HG03342 (cell line): ENCODE results near the gene ADCY5.

Source experiments
- ATAC-seq: cut with Tn5 transposase; IDR thresholded peaks from one replicate; pipeline ENCODE4 v1.9.1; 2021; ENCODE audit warnings: mild to moderate bottlenecking, moderate library complexity; ENCODE audit not compliant: unreplicated experiment

ADCY5 gene

DNA sequence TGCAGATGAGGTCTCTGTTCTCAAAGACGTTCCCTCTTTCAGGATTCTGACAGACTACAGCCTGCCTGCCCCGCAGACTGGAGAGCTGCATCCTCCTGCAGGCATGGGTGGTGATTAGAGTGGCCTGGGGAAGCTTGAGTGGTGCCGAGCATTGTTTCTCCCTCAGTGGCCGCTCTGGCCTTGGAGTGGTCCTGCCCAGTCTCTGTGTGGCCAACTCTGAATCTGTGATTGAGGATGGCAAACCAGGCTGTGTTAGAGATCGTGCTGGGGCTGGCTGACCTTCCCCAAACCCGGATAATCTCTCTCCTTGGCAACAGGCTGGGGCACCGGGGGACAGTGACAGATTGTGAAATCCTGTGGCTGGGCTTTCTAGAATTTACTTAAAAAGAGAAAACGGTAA lies 11.0 kb upstream of the ADCY5 start:
- no peak for ATAC-seq

DNA sequence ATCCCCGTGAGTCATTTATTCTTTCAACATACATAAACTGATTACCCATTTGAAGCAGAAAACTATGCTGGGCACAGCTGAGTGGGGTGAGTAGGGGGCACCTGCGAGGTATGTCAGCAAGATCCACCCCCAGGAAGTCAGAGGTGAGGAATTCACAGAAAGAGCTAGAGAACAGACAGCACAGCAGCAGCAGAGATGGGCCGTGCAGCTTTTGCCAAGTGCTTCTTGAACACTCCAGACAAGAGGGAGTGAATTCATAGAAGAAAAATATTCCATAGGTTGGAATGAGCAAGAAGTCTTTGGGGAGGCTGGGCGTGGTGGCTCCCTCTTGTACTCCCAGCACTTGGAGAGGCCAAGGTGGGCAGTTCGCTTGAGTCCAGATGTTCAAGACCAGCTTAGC lies 9.4 kb upstream of the ADCY5 start:
- ATAC-seq = no peak

DNA sequence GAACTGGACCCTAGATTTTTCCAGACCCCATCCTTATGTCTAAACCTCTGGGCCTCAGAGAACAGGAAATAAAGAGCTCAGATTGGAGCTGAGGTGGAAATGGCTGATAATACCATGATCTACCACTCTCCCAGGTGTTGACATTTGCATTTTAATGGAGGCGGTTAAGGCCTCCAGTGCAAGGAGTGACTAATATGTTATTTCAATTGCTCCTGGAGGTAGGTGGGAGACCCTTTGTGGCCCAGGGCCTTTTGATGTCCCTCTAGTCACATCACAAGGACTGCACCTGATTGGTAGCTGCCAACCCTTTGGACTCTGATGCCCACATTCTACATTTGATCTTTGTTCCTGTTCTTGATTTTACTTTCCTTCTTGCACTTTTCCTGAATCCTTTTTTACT lies 9.0 kb upstream of the ADCY5 start:
- ATAC-seq = no peak

DNA sequence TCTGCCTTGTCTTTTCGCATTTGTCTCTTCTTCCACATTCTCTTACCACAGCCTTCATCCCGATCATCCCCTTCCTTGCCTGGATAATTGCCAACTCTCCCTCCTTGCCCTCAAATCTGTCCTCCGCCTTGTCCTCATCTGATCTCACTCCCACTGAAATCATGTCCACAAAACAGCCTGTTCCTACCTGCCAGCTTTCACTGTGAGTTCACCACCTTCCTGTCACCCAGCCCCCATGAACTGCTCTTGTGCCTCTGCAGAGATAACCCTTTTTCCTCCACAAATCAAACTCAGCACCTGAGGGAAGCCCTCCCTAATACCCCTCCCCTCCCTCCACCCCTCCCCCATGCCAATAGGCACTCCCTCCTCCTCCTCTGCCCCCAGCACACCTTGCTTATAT lies 4.8 kb upstream of the ADCY5 start:
- no peak for ATAC-seq

DNA sequence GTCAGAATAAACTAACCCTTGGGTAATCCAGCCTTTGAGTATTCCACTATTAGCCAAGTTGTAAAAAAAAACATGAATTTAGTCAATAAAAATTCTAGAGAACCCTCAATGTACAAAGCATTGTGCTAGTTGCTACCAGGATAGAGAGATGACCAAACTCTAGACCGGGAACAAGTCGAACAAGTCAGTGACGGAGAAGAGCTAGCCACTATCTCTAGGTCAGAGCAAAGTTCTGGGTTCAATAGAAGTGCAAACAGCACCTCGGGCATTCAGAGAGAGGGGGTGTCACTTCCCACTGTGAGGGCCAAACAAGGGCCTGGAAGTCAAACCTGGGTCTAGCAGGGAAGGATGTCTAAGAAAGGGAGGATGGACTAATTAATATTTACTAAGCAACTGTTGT lies 2.3 kb upstream of the ADCY5 start:
- ATAC-seq = no peak

DNA sequence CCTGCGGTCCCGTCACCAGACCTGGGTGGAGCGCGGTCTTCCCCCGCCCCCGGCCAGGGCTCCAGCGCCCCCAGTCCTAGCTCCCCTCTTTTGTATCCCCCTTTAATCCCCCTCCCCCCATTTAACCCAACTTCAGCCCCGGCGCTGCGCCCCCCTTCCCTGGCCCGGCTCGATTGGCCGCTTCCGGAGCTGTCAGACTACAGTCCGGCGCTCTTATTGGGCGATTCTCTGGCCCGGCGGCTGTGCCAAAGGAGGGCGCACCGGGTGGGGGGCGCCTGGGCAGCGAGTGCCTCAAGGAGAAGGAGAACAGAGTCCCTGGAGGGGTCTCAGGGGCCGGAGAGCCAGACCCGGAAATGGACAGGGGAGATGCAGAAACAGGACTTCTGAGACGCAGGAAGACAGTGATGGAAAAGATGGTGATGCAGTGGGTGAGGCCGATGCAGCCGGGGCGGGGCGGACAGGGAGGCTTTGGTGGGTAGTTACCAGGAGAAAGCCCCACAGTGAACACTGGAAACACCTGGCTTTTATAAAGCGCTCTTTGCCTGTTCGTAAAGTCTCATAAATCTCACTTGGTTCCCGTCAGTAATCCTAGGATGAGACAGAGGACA lies 1.2 kb upstream of the ADCY5 start:
- ATAC-seq = no peak

DNA sequence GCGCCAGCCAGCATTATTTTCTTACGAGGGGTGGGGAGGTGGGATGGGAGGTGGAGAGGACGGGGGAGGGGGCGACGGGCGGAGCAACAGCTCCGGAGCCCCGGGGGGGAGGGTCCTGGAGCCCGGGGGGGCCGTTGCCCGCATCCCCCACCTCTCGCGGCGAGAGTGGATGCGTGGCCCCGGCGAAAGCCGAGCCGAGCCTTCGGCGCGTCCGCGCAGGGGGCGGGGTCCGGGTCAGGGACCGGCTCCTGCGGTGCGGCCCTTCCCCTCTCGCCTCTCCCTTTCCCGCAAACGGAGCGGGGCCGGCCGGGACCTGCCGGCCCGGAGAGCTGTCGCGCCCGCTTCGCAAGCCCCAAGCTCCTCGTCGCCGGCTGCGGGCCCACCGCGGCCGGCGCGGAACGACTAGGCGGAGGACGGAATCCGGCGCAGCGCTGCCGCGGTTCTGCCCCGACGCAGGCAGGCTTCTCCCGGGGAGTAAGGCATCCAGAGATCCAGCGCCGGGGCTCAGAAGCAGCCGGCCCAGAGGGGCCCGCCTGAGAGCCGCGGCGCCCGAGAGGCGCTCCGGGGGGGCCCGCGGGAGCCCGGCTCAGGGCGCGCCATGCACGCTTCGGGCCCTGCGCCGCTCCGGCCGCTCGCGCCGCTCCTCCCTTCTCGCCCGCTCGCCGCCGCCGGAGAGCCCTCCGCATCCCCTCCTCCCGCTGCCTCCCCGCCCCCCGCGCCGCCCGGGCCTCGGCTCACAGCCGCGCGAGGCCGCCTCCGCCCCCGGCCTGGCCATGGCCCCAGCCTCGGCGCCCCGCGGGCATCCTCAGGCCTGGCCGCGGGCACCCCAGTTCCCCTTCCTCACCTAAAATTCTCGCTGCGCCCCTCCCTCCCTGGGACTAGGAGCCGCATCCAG lies 459 bp upstream of the ADCY5 start:
- no peak for ATAC-seq

DNA sequence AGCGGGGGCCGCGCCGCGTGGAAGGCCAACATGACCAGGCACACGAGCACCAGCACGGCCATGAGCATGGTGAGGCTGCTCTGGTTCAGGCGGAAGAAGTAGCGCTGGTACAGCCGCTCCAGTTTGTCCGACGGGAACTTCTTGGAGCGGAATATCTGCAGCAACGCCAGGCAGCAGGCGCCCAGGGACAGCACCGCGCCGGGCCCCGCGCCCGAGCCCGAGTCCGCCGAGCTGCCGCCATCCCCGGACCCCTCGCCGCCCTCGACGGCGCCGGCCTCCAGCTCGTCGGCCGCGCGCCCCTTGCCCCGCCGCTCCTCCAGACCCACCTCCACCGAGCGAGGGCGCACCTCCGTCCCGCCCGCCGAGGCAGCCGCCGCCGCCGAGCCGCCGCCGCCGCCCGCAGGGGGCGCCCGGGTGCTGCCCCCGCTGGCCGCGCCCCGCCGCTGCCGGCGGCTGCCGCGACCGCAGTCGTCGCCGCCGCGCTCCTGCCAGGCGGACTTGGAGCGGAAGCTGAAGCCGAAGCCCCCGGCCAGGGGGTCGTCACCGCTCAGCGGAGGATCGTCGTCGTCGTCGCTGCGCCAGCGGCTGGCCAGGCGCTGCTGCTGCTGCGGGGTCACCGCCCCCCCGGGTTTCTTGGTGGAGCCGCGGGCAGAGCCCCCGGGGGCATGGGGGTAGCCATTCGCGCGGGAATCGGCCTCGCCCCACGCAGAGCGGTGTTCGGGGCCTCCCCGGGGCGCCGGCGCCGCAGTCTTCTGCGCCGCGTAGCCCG lies 957 bp downstream of the ADCY5 start:
- ATAC-seq = no peak

DNA sequence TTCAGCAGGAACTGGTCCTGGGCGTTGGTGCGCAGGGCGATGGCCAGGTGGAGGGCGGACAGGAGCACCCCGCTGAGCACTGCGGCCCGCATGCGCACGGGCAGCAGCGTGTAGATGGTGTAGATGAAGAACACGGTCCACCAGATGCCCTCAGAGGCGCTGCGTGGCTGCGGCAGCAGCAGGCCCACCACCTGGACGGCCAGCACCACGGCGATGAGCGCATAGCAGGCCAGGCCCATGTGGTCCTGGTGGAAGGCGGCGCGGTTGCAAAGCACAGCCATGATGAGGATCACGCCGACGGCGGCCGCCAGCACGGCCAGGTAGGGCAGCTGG lies 1.5 kb downstream of the ADCY5 start:
- no peak for ATAC-seq

DNA sequence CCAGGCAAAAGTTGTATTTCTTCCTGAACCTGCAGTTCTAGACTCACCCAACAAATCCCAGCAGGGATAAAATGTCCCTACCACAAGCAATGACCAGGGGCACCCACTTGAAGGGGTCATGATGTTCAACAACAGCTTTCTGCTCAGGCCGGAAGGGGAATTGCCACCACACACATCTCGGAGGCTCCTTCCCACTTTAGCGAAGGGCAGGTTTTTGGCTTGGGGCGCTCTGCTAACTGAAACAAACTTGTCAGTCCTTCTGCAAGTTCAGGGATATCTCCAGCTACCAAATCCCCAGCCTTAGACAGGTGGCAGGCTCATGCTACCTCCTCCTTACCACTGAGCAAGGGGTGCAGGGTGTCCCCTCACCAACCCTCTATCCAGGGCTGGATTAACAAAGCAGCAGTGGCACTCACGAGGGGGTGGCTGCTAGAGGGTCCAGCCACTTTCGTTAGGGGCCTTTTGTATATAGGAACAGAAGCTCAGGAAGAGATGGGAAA lies 2.2 kb downstream of the ADCY5 start:
- ATAC-seq = no peak

DNA sequence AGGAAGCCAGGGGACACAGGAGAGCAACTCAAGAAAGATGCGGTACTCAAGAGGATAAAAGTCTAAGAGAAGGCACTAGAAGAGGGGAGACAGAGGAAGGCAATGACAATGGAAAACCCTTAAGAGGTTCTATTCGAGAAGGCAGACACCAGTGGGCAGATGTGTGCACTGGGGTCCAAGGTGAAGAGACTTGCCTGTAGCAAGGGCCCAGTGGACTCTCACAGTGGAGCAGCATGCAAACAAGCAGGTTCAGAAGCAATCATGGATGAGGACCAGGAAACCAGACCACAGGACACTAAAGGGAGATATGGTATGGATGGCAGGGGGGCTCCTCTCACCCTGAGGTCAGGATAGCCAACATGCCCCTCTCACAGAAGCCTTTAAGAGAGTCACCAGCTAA lies 2.7 kb downstream of the ADCY5 start:
- ATAC-seq = no peak

DNA sequence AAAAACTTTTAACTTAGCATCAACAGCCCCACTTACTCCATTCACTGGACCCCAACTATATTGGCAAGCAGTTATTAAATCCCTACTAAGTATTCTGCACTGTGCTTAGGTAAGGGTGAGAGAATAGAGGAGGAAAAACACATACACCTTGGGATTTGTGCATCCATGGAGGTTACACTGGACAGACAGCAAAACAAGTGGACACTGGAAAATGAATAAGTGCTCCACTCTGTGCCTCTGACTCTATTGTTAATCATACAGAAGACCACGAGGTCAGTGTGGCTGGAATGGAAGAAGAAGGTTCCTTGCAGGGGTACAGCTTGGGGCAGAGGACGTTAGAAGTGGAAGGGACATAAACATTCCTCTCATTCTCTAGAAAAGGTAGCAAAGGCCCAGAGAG lies 3.2 kb downstream of the ADCY5 start:
- no peak for ATAC-seq

DNA sequence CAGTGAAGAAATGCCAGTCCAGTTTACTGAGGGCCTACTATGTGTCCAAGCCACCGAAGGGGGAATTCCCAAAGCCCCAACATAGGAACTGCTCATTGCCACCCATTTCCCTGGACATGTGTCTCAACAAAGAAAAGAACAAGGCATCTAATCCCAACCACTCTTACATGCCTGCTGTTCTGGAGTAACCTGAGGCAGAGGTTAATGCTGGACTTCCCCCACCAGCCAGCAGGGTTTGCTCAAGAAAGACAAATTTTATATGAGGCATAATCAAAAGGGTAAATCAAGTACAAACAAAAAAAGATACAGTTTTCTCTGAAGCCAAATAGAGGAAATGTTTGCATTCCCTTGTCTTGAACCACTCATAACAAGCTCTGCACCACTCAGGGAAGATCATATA lies 4.1 kb downstream of the ADCY5 start:
- no peak for ATAC-seq

DNA sequence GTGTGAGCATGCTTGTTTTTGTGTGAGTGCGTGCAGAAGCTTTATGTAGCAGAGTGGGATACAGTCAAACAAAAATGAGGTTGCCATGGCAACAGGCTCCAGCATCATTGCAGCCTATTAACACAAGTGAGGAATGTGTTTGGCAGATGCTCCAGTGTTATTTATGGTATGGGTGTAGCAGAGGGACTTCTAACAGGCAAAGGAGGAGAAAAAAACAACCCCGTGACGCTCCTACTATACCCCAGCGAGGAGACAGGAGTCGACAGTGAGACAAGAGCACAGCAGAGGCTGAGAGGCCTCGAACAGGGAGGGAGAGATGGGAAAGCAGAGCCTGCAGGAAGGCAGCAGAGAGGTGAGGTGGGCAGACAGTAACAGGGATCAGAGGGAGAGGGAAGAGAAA lies 4.9 kb downstream of the ADCY5 start:
- ATAC-seq = no peak

DNA sequence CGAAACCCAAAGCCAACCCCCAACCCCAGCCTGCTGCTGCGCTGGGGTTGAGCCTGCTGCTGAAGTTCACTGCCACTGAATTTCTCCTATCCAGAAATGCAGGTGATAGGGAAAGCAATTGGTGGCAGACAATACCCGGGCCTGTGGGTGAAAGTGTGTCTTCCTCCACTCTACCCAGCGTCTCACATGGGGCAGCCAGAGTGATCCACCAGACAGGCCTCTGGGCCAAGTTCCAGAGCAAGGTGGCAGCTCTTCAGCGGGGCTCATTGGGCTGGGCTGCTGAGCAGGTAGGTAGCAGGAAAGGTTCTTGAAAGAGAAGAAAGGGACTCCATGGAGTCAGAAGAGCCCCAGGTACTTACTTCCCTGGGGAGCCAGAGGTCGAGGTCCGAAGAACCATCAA lies 6.0 kb downstream of the ADCY5 start:
- ATAC-seq = no peak

DNA sequence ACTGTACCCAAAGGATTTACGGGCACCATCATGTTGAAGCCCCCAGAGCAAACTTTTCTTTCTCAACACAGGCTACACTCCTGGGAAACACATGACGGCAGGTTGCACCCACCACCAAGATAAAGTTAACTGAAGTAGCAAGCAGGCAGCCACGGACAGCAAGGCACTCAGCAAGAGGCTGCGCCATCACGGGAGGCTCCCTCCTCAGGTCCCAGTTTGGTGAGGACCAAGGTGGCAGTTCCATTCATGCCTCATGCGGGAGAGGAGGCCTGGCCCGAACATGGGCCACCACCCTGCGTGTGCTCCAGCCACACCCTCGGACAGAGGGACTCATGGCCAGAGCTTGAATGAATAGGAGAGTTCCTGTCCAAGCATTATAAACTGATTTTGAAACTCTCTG lies 6.8 kb downstream of the ADCY5 start:
- no peak for ATAC-seq

DNA sequence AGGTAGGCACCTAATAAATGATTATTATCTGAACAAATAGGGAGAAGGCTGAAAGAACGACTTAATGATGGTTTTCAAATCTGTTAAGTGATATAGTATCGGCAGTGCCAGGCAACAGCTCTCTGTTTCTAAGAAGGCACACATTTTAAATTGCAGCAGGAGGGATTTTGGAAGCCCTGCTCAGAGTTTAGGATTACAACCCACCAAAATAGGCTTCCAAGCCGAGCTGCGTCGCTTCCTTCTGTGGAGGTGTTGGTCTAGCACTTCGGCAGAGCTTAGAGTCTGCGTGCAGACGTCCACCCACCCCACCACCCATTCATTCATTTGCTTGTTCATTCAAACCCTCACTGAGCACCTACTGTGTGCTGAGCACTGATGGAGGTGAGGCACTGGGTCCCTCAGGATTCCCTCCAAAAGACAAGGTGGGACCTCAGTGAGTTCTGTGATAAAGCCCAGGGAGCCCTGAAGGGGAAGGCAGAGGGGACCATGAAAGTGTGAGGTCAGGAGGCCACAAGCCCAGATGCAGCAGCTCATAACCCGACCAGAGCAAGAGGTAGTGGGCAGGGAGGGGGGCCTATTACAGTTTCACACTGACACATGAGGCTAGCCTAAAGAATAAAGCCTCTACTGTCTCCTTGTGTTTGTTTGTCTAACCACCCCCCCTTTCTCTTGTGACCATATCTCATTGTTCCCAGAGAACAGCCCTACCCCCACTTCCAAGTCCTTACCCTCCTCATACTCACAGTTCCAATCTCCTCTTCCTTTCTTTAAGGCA lies 8.9 kb downstream of the ADCY5 start:
- ATAC-seq = no peak

DNA sequence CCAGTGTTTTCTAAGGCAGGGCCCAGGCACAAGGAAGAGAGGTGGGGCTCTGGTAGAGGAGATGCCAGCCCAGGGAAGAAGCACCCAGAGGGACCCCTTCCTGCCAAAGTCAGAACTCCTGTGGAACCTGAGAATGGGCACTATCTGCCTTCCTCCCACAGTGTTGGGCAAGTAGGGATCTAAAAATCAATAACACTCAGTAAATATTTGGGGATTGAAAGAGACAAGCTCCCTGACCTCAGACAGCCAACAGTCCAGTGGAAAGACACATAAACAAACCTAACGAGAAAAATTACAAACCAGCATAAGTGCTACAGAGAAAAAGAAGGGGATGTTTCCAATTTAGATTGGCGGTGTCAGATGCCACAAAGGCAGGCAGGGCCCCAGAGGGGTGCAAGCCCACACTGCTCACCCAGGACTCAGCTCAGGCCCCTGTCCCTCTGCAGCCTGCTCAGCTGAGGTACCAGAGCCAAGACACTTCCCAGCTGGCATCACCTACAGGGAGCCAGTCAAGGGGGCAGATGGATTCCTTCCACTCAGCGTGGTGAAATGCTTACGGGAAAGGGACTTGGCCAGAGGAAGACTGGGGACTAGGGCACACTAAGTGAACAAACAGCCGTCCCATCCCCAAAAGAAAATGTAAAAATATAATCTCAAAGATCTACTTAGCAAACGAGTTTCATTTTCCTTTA lies 15.9 kb downstream of the ADCY5 start:
- ATAC-seq = no peak

DNA sequence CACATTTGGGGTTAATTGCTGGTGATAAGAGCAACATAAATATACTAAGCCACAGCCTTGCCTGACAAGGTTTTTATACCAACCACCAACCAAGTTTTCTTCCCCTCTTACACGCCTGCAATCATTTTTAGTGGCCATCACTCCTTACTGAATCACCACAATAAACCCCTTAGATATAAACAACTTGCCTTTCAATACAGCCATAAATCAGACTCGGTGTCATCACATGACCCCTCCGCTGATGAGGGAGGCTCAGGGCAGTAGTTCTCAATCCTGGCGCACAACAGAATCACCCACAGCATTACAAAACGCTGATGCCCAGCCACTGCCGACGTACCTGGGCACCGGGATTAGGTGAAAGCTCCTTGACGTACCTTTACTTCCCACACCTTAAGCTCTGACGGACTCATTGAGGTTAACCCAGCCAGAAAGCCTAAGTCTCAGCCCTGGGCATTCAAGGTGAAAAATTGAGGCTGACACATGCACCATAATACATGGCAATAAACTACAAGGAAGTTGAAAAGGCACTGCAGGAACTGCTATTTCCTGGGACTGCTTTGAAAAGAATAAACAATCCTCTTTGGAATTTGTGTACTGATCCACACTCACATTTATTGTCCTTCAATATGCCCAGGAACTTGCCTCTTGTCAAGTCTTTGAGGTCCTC lies 17.1 kb downstream of the ADCY5 start:
- no peak for ATAC-seq
